Bronchial epithelial cell (primary cell): ENCODE data around the gene ADIPOR2. TPM values are rescaled to one million over a fixed set of nuclear protein-coding genes. Genes with fewer than 3 reads are reported as not detected.

Experiments used
- DNase-seq: peaks from one replicate; pipeline ENCODE4 v3.0.0-alpha.2; 2010; ENCODE audit warnings: low read depth
- FAIRE-seq: peaks from 2 replicates; lab custom pipeline; 2011; peaks lifted over from hg19 to GRCh38; lab: Jason Lieb, UNC
- H3K27me3 ChIP-seq: 2 replicates; pipeline ENCODE4 v1.5.1; 2011; ENCODE audit warnings: low read length; ENCODE audit not compliant: control insufficient read depth, insufficient read depth
- H3K36me3 ChIP-seq: 2 replicates; pipeline ENCODE4 v1.5.1; 2011; ENCODE audit warnings: low read length; ENCODE audit not compliant: control insufficient read depth, insufficient read depth
- H3K4me3 ChIP-seq: 2 replicates; pipeline ENCODE4 v1.5.1; 2011; ENCODE audit warnings: mild to moderate bottlenecking, low read depth, low read length, control low read depth
- total RNA-seq: library from RNA; depleted of rRNA; stranded (reverse); fragments of >200 nt; gene quantifications from 2 replicates; pipeline ENCODE4 v1.2.1, GENCODE V29; 2014
- TF ChIP-seq, protein P1 (sequence below): IDR thresholded peaks from 2 replicates; pipeline ENCODE4 v1.5.1; 2011; ENCODE audit warnings: mild to moderate bottlenecking, moderate library complexity, low read length, control low read depth, inconsistent platforms; ENCODE audit not compliant: insufficient read depth, severe bottlenecking

Gene ADIPOR2
- total RNA-seq, 1 donor from 2014 or later = 41.6 TPM

GRCh38 chr12:1666685-1667162, 24.1 kb upstream of the ADIPOR2 start:
- TF ChIP-seq, protein P1, sequence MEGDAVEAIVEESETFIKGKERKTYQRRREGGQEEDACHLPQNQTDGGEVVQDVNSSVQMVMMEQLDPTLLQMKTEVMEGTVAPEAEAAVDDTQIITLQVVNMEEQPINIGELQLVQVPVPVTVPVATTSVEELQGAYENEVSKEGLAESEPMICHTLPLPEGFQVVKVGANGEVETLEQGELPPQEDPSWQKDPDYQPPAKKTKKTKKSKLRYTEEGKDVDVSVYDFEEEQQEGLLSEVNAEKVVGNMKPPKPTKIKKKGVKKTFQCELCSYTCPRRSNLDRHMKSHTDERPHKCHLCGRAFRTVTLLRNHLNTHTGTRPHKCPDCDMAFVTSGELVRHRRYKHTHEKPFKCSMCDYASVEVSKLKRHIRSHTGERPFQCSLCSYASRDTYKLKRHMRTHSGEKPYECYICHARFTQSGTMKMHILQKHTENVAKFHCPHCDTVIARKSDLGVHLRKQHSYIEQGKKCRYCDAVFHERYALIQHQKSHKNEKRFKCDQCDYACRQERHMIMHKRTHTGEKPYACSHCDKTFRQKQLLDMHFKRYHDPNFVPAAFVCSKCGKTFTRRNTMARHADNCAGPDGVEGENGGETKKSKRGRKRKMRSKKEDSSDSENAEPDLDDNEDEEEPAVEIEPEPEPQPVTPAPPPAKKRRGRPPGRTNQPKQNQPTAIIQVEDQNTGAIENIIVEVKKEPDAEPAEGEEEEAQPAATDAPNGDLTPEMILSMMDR = no peak
- DNase-seq (no peak), FAIRE-seq (no peak)
- no peaks in the 10 kb centered on the region for H3K27me3 ChIP-seq
- no peaks in the 10 kb centered on the region for H3K36me3 ChIP-seq
- no peak overlapping the region for H3K4me3 ChIP-seq

- Histone ChIP-seq H3K36me3 (no peaks in the 10 kb centered on the region), H3K4me3 (no peak overlapping the region), H3K27me3 (no peaks in the 10 kb centered on the region)
- TF ChIP-seq, protein P1 = no peak
- FAIRE-seq (no peak), DNase-seq (no peak)
Observed at GRCh38 chr12:1668833-1669543, 21.9 kb upstream of the ADIPOR2 start.

GRCh38 chr12:1670358-1671268, 20.3 kb upstream of the ADIPOR2 start:
- TF ChIP-seq, protein P1 = no peak
- FAIRE-seq (no peak), DNase-seq (peak; percentile 59)
- no peaks in the 10 kb centered on the region for H3K27me3 ChIP-seq
- no peaks in the 10 kb centered on the region for H3K36me3 ChIP-seq
- no peak overlapping the region for H3K4me3 ChIP-seq

- no peak overlapping the region for H3K4me3 ChIP-seq
- H3K27me3 ChIP-seq = no peaks in the 10 kb centered on the region
- FAIRE-seq (no peak), DNase-seq (no peak)
- TF ChIP-seq, protein P1 = no peak
- no peaks in the 10 kb centered on the region for H3K36me3 ChIP-seq
Observed at GRCh38 chr12:1676043-1676442, 14.8 kb upstream of the ADIPOR2 start.

DNA sequence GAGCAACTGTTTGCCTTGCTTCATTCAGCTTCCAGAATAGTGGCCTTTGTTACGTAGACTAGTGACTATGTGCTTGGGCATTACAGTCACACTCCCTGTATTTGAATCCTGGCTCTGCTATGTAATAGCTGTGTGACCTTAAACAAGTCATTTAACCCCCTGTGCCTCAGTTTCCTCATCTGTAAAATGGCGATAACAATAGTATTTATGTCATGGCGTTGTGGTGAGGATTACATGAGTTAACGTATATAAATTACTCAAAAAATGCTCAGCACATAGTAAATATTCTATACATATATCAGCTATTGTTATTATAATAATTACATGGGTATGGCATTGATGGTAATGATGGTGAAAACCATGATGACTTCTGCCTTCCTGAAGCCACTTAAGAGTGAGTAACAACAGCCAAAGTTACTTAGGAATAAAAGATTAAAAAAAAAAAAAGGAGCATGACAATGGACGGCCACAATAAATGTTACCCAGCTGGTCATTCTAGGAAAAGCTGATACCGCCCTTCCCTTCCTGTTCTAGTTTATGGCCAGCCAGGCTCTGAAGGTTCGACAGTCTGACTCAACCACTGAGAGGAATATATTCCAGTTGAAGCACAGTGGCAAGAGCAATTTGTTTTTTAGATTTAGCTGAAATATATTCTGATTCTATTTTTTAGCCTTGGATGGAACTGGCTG, 9.9 kb upstream of the ADIPOR2 start:
- no peaks in the 10 kb centered on the region for H3K27me3 ChIP-seq
- FAIRE-seq (no peak), DNase-seq (no peak)
- TF ChIP-seq, protein P1 = no peak
- no peak overlapping the region for H3K4me3 ChIP-seq
- H3K36me3 ChIP-seq = no peaks in the 10 kb centered on the region
